ENCODE measurements around the gene FHOD3. TPM values are rescaled to one million over a fixed set of nuclear protein-coding genes. Genes with fewer than 3 reads are reported as not detected.
A peak's percentile ranks its signal among the peaks of the same experiment; 100 is the strongest.

Gene FHOD3
- total and polyA plus RNA-seq, 9 of the 15 experiments (the other 6 are each of a cell fraction or from before 2014, with no cell fraction given) = 0.11 TPM; not detected in 8

- Histone ChIP-seq H4K20me1 (replicated peaks; ENCODE audit: control insufficient read depth, insufficient read depth, low read length) (peaks cover 6% of the 10 kb centered on the region; the same call in 1 of the 2 replicates), H3K4me2 (ENCODE audit: insufficient read depth, low read length) (no peak overlapping the region), H3K9ac (ENCODE audit: insufficient read depth in 1 of 2, low read depth in 2 of 2, low read length in 2 of 2) (no peak overlapping the region; a peak in 1 of 4 replicates), H3K79me2 (ENCODE audit: control insufficient read depth, insufficient read depth, low read length) (no peaks in the 10 kb centered on the region), H3K36me3 (ENCODE audit: control insufficient read depth, insufficient read depth, low read length) (no peaks in the 10 kb centered on the region), H3K4me1 (replicated peaks in 1 of 2; ENCODE audit: control insufficient read depth in 2 of 2, insufficient read depth in 2 of 2, low read length in 2 of 2) (peaks cover 0 to 20% of the 10 kb centered on the region in 2 experiments; a peak in 4 of 5 replicates), H3K4me3 (no peak overlapping the region), H3K27me3 (ENCODE audit: control insufficient read depth in 2 of 2, insufficient read depth in 2 of 2, low read length in 2 of 2) (peaks cover 33 to 35% of the 10 kb centered on the region in 2 experiments), H3K27ac (ENCODE audit: extremely low read depth, low read depth, low read length) (no peak overlapping the region), H2AFZ (ENCODE audit: low read depth, low read length) (no peak overlapping the region), H3K9me1 (ENCODE audit: control insufficient read depth, insufficient read depth, low read length) (no peaks in the 10 kb centered on the region), H3K9me3 (replicated peaks; ENCODE audit: control insufficient read depth, insufficient read depth, low read depth, low read length) (no peaks in the 10 kb centered on the region)
- no peak; the same call in 2 of the 3 replicates for ATAC-seq
- no peak for DNase-seq (ENCODE audit: extremely low read depth in 1 of 4, low spot score in 3 of 4)
- ChIA-PET CTCF (ENCODE audit: low intra/inter-chr PET ratio) (no interaction called here), POLR2A (no interaction called here)
- WGBS (ENCODE audit: insufficient coverage, low coverage, missing lambda C conversion rate) = 19% methylated on average over 21 of the region's 21 CpGs
- no TSS peak for BruUV-seq (replicated peaks)
- intact Hi-C loops (cut with micrococcal nuclease) = loop anchor here (5.0 kb wide), 1 partner anchor 276 kb away; no protein-coding TSS in a partner anchor
- in situ Hi-C loops (cut with MboI) = no loop called here
- no peak for TF ChIP-seq ZNF740 (CRISPR knock-in tag; IDR thresholded peaks at IDR 0.05)
- TF ChIP-seq ZNF740 (tag; IDR thresholded peaks at IDR 0.05) = no peak
- peak; percentile 36 to 46; a peak in 2 of 4 replicates for TF ChIP-seq NRF1 (conservative IDR thresholded peaks at IDR 0.05 in 1 of 2, IDR thresholded peaks at IDR 0.05 in 1 of 2)
- TF ChIP-seq KLF10 (CRISPR knock-in tag; IDR thresholded peaks at IDR 0.05) = no peak
- no peak for FAIRE-seq
Observed at GRCh38 chr18:36295880-36296301, 1.6 kb upstream of the FHOD3 start.

Data from K562 (cell line).